ENCODE results near the gene TSHZ3. TPM values are rescaled to one million over a fixed set of nuclear protein-coding genes. Genes with fewer than 3 reads are reported as not detected.

Gene TSHZ3
- total RNA-seq, 1 experiment from 2014 or later: 3.2 TPM

DNA sequence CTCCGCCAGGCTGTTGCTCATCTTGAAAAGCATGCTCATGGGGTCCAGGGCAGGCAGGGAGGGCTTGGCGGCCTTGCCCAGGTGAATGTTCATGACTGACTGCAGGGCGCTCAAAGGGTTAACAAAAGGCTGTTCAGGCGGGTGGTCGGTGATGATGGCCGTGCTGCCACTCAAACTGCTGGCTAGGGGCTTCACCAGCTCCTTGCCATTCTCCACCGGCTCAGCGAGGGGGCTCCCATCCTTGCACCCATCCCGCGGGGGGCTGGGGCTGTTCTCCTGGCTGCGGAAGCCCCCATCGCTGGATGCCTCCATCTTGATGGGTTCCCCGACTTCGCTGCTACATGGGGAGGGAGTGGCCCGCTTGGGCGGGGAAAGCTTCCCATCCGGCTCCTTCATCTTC is 71.7 kb downstream of the TSHZ3 start:
- no peaks in the 10 kb centered on the region; the same call in 1 of the 2 replicates for H3K79me2 ChIP-seq (ENCODE audit: insufficient read depth, low read length)
- peaks cover 3 to 19% (median 15%) of the 10 kb centered on the region in 3 experiments; a peak in 5 of 7 replicates for H3K36me3 Mint-ChIP-seq (ENCODE audit: insufficient read depth in 1 of 3, low read depth in 3 of 3)
- no peaks in the 10 kb centered on the region for H3K23me2 ChIP-seq (ENCODE audit: insufficient read length, low read depth, low read length, poor library complexity, severe bottlenecking)

More for the DNA sequence above, 71.7 kb downstream of the TSHZ3 start:
- H2AK5ac ChIP-seq (ENCODE audit: insufficient read length, low read length): no peak overlapping the region
- no peak overlapping the region for H4K5ac ChIP-seq (ENCODE audit: insufficient read length, low read depth, low read length)
- H2BK15ac ChIP-seq (ENCODE audit: low read depth, low read length): no peak overlapping the region
- no peaks in the 10 kb centered on the region for H3K9me3 Mint-ChIP-seq
- no peak overlapping the region for H3K9ac ChIP-seq (ENCODE audit: extremely low read depth, insufficient read length, low read length)
- no peaks in the 10 kb centered on the region for H3K27me3 ChIP-seq (ENCODE audit: insufficient read depth, low read length)
- H2BK120ac ChIP-seq (ENCODE audit: low read depth, low read length, poor library complexity, severe bottlenecking): no peak overlapping the region
- H4K91ac ChIP-seq (ENCODE audit: insufficient read length, low read depth, low read length): no peak overlapping the region
- H3K4me1 ChIP-seq (ENCODE audit: insufficient read depth, low read length): peaks cover 6% of the 10 kb centered on the region; the same call in 1 of the 2 replicates
- no peak overlapping the region for H3K4ac ChIP-seq (ENCODE audit: low read depth, low read length)
- H3K27ac Mint-ChIP-seq: no peak overlapping the region
- TF ChIP-seq, protein P1, sequence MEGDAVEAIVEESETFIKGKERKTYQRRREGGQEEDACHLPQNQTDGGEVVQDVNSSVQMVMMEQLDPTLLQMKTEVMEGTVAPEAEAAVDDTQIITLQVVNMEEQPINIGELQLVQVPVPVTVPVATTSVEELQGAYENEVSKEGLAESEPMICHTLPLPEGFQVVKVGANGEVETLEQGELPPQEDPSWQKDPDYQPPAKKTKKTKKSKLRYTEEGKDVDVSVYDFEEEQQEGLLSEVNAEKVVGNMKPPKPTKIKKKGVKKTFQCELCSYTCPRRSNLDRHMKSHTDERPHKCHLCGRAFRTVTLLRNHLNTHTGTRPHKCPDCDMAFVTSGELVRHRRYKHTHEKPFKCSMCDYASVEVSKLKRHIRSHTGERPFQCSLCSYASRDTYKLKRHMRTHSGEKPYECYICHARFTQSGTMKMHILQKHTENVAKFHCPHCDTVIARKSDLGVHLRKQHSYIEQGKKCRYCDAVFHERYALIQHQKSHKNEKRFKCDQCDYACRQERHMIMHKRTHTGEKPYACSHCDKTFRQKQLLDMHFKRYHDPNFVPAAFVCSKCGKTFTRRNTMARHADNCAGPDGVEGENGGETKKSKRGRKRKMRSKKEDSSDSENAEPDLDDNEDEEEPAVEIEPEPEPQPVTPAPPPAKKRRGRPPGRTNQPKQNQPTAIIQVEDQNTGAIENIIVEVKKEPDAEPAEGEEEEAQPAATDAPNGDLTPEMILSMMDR (conservative IDR thresholded peaks at IDR 0.05): no peak
- no peak for DNase-seq
- no peak overlapping the region for H2BK20ac ChIP-seq (ENCODE audit: low read depth, low read length, poor library complexity, severe bottlenecking)
- no peak overlapping the region for H3K14ac ChIP-seq (ENCODE audit: insufficient read depth, low read length)
- H3K23ac ChIP-seq (ENCODE audit: insufficient read length, low read depth, low read length): no peak overlapping the region
- no peak overlapping the region for H3K4me3 Mint-ChIP-seq
- H3T11ph ChIP-seq (ENCODE audit: low read length): no peak overlapping the region
- H3K4me1 Mint-ChIP-seq: peaks cover 15 to 39% of the 10 kb centered on the region in 2 experiments
- no peaks in the 10 kb centered on the region for H3K79me1 ChIP-seq (ENCODE audit: insufficient read depth, low read depth, low read length, poor library complexity, severe bottlenecking)
- H2BK12ac ChIP-seq (ENCODE audit: insufficient read length, low read depth, low read length): no peak overlapping the region
- H3K4me2 ChIP-seq (ENCODE audit: insufficient read depth, insufficient read length, low read length): no peak overlapping the region
- H3K27ac ChIP-seq (ENCODE audit: insufficient read length, low read depth, low read length): no peak overlapping the region
- no peak overlapping the region for H2AFZ ChIP-seq (ENCODE audit: low read length)
- no peak overlapping the region for H4K8ac ChIP-seq (replicated peaks; ENCODE audit: insufficient read length, low read depth, low read length)
- H3K56ac ChIP-seq (ENCODE audit: insufficient read length, low read depth, low read length): no peak overlapping the region
- no peaks in the 10 kb centered on the region for H3K9me3 ChIP-seq (ENCODE audit: control insufficient read depth, low read depth, low read length)
- H3K27me3 Mint-ChIP-seq (ENCODE audit: low read depth): no peaks in the 10 kb centered on the region
- H3K18ac ChIP-seq (ENCODE audit: insufficient read length, low read depth, low read length): no peak overlapping the region
- no peak overlapping the region for H2BK5ac ChIP-seq (ENCODE audit: insufficient read length, low read length)
- no CpG with 5 or more reads among the region's 17 CpGs for WGBS (ENCODE audit: extremely low coverage, insufficient read length, low lambda C conversion rate)
- no peaks in the 10 kb centered on the region for H4K20me1 ChIP-seq (ENCODE audit: control insufficient read depth, insufficient read depth, insufficient read length)
